AG04450 (cell line): ENCODE measurements around the gene ABCB6. TPM values are rescaled to one million over a fixed set of nuclear protein-coding genes. Genes with fewer than 3 reads are reported as not detected.

Experiments used
- CTCF ChIA-PET: fragments of 300-600, 350-600 bp; formaldehyde crosslinking; extraction: SDS; loops from one replicate; lab custom pipeline; 2022; ENCODE audit warnings: antibody characterized with exemption, inconsistent platforms; lab: Charles Lee
- POLR2A ChIA-PET: fragments of 350-600 bp; formaldehyde crosslinking; extraction: SDS; loops from one replicate; lab custom pipeline; 2021; ENCODE audit warnings: antibody characterized with exemption, inconsistent platforms; lab: Yijun Ruan, JAX
- DNase-seq: peaks from one replicate; pipeline ENCODE4 v3.0.0-alpha.2; 2011; ENCODE audit warnings: low read depth, low spot score
- H3K27ac ChIP-seq: one replicate; pipeline ENCODE4 v1.5.1; 2012; ENCODE audit warnings: low read depth, low read length, control low read depth
- H3K27me3 ChIP-seq: one replicate; pipeline ENCODE4 v1.6.0; 2012; ENCODE audit warnings: low read length; ENCODE audit not compliant: control insufficient read depth, insufficient read depth
- H3K4me3 ChIP-seq: 2 replicates; pipeline ENCODE4 v1.5.1; 2011; ENCODE audit warnings: mild to moderate bottlenecking, low read depth, low read length, control low read depth
- H3K9me3 ChIP-seq: 2 replicates; pipeline ENCODE4 v1.5.1; 2012; ENCODE audit warnings: low read length; ENCODE audit not compliant: control insufficient read depth, insufficient read depth
- polyA plus RNA-seq: library from polyadenylated mRNA; depleted of rRNA; stranded (reverse); fragments of >200 nt; gene quantifications from 2 replicates; pipeline ENCODE4 v1.2.3, GENCODE V29; 2011
- TF ChIP-seq, protein P1 (sequence below): IDR thresholded peaks from 2 replicates; pipeline ENCODE4 v1.5.1; 2011; ENCODE audit warnings: low read depth, low read length, control low read depth, inconsistent platforms

Gene ABCB6
- polyA plus RNA-seq, 1 experiment: 22.2 TPM

- H3K27ac ChIP-seq: no peak overlapping the region
- no peaks in the 10 kb centered on the region; the same call in 1 of the 2 replicates for H3K9me3 ChIP-seq
- no peaks in the 10 kb centered on the region for H3K27me3 ChIP-seq
- TF ChIP-seq, protein P1, sequence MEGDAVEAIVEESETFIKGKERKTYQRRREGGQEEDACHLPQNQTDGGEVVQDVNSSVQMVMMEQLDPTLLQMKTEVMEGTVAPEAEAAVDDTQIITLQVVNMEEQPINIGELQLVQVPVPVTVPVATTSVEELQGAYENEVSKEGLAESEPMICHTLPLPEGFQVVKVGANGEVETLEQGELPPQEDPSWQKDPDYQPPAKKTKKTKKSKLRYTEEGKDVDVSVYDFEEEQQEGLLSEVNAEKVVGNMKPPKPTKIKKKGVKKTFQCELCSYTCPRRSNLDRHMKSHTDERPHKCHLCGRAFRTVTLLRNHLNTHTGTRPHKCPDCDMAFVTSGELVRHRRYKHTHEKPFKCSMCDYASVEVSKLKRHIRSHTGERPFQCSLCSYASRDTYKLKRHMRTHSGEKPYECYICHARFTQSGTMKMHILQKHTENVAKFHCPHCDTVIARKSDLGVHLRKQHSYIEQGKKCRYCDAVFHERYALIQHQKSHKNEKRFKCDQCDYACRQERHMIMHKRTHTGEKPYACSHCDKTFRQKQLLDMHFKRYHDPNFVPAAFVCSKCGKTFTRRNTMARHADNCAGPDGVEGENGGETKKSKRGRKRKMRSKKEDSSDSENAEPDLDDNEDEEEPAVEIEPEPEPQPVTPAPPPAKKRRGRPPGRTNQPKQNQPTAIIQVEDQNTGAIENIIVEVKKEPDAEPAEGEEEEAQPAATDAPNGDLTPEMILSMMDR: no peak
- no peak for DNase-seq
- POLR2A ChIA-PET: no interaction called here
- H3K4me3 ChIP-seq: no peak overlapping the region
- CTCF ChIA-PET: interaction anchor here (1.4 to 5.0 kb wide), 3 partner anchors 13 to 121 kb away, joined by 3 to 50 read pairs (median 40); partner anchors contain the start of gene NHEJ1
These were observed 45.6 kb downstream of the ABCB6 start for GRCh38 chr2:219173176-219173575.

- POLR2A ChIA-PET: interaction anchor here (1.1 kb wide), 1 partner anchor 10 kb away, joined by 3 read pairs; no protein-coding TSS in a partner anchor
These were observed 46.3 kb downstream of the ABCB6 start for GRCh38 chr2:219172231-219173154.

DNA sequence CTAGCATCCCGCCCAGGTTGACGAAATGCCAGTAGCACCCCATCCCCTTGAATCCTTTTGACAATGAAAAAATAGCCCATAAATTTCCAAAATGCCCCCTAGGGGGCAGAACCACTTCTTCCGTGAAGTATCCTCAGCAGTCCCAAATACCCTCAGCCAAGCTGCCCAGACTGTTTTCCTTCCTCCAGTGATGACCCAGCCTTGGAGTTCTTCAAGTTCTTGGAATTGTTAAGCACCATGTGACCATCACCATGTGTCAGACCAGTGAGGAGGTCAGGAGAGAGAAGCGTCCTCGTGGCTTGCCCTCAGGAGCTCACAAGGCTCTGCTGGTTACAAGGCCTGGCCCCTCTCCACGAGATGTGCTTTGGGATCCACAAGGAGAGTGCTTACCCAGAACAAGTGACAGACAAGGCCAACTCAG is 47.5 kb downstream of the ABCB6 start:
- Histone ChIP-seq H3K27me3 (no peaks in the 10 kb centered on the region), H3K9me3 (no peaks in the 10 kb centered on the region; the same call in 1 of the 2 replicates), H3K27ac (peak overlapping the region; percentile 70), H3K4me3 (no peak overlapping the region)
- TF ChIP-seq, protein P1: peak; percentile 79
- peak; percentile 64 for DNase-seq
- CTCF ChIA-PET: interaction anchor here (0.7 to 3.6 kb wide), 24 partner anchors 8 to 145 kb away, joined by 3 to 40 read pairs (median 4); partner anchors contain the start of genes GLB1L, NHEJ1 and STK16
- POLR2A ChIA-PET: interaction anchor here (0.9 to 1.8 kb wide), 4 partner anchors 11 to 47 kb away, joined by 3 to 4 read pairs (median 3); partner anchors contain the start of genes ABCB6 and ZFAND2B

More at GRCh38 chr2:219172231-219173154, 46.3 kb downstream of the ABCB6 start:
- TF ChIP-seq, protein P1: no peak
- Histone ChIP-seq H3K27ac (peak overlapping the region; percentile 70), H3K4me3 (no peak overlapping the region), H3K9me3 (no peaks in the 10 kb centered on the region; the same call in 1 of the 2 replicates), H3K27me3 (no peaks in the 10 kb centered on the region)
- DNase-seq: no peak
- CTCF ChIA-PET: interaction anchor here (0.6 to 3.6 kb wide), 12 partner anchors 9 to 126 kb away, joined by 3 to 40 read pairs (median 4); partner anchors contain the start of genes GLB1L, NHEJ1 and STK16

DNA sequence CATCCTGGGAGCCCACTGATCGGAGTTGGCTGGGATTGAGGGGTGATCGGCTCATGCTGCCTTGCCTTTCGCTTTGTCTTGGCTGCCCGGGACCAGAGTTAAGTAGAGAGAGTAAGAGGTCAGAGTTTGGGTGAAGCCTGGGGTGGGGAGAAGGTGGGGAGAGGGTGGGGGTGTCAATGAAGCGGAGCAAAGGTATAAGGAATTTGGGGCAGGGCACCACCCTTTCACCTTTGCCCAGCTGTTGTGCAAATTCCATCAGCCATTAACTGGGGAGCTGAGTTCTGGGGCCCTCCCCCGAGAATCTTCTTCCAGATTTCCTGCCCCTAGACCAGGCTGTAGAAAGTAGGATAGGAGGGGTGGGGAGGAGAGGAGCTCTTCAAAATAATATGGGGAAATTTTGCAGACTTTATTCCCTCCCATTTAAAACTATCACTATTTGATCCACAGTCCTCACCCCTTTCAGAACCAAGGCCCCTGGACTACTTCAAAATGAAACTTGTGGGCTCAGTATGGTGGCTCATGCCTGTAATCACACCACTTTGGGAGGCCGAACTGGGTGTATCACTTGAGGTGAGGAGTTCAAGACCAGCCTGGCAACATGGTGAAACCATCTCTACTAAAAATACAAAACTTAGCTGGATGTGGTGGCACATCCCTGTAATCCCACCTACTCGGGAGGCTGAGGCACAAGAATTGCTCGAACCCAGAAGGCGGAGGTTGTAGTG is 48.7 kb downstream of the ABCB6 start, which contains the start of gene SLC23A3:
SLC23A3 (minus strand) TSS at position 100 of the 725 bp plus-strand sequence; CDS start at position 55, 45 bp downstream.
- Histone ChIP-seq H3K4me3 (no peak within 1 kb of the TSS), H3K9me3 (no peaks in the 10 kb centered on the region; the same call in 1 of the 2 replicates), H3K27me3 (no peaks in the 10 kb centered on the region), H3K27ac (no peak within 1 kb of the TSS)
- TF ChIP-seq, protein P1: no peak
- DNase-seq: no peak
- ChIA-PET POLR2A (interaction anchor here (0.6 to 1.8 kb wide), 2 partner anchors 38 to 48 kb away, joined by 3 to 7 read pairs; no protein-coding TSS in a partner anchor), CTCF (interaction anchor here (0.8 to 3.6 kb wide), 14 partner anchors 9 to 146 kb away, joined by 3 to 40 read pairs (median 4); partner anchors contain the start of gene NHEJ1)
